HG03558 (cell line): ENCODE data around the gene DELE1.

Experiments
- ATAC-seq: cut with Tn5 transposase; IDR thresholded peaks from one replicate; pipeline ENCODE4 v1.9.1; 2021; ENCODE audit warnings: moderate number of reproducible peaks; ENCODE audit not compliant: unreplicated experiment; ENCODE audit errors: extremely low read depth

Gene DELE1

GRCh38 chr5:141976176-141976575 lies 52.5 kb downstream of the DELE1 start:
- ATAC-seq = no peak

DNA sequence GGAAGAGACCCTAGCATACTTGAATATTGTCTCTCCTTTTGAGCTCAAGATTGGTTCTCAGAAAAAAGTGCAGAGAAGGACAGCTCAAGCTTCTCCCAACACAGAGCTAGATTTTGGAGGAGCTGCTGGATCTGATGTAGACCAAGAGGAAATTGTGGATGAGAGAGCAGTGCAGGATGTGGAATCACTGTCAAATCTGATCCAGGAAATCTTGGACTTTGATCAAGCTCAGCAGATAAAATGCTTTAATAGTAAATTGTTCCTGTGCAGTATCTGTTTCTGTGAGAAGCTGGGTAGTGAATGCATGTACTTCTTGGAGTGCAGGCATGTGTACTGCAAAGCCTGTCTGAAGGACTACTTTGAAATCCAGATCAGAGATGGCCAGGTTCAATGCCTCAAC lies 54.7 kb downstream of the DELE1 start:
- ATAC-seq = no peak

GRCh38 chr5:141982626-141983025 lies 59.0 kb downstream of the DELE1 start:
- no peak for ATAC-seq

GRCh38 chr5:141986072-141986471 lies 62.4 kb downstream of the DELE1 start:
- ATAC-seq = no peak

DNA sequence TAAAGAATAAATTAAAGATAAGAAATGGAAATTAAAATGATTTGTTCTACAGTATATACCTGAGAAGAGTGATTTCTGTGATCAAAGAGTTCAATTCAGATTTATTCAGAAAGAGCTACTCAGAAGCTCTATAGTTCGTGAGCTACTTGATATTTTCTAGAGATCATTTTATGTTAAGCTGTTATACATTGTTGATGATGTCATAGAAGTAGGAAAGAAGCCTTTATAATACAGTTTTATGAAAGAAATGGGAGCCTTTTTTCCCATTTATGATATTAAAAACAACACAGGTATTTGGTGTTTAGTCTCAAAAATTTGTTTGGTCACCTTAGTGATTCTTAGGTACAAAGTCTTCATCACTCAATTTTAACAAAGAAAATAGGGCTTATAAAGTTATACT lies 66.0 kb downstream of the DELE1 start:
- no peak for ATAC-seq
